22Rv1 (cell line): ENCODE measurements around the gene ZNRF1.

Experiments
- CTCF ChIP-seq: fragments of 450-650 bp; IDR thresholded peaks from 2 replicates; pipeline ENCODE4 v1.5.1; 2017; ENCODE audit warnings: mild to moderate bottlenecking
- ZFX ChIP-seq: fragments of 450-650 bp; IDR thresholded peaks from 2 replicates; pipeline ENCODE4 v1.6.1; 2017; ENCODE audit warnings: antibody characterized with exemption, borderline replicate concordance

- TF ChIP-seq CTCF, result no peak
- TF ChIP-seq ZFX, result no peak
Observed at GRCh38 chr16:75105306-75106061, 106.7 kb downstream of the ZNRF1 start.
